HG03175 (cell line): ENCODE data around the gene SLC9A7.
A peak's percentile ranks its signal among the peaks of the same experiment; 100 is the strongest.

Source experiments
- ATAC-seq: cut with Tn5 transposase; IDR thresholded peaks from one replicate; pipeline ENCODE4 v1.9.1; 2021; ENCODE audit warnings: mild to moderate bottlenecking, moderate library complexity; ENCODE audit not compliant: unreplicated experiment

The SLC9A7 gene

DNA sequence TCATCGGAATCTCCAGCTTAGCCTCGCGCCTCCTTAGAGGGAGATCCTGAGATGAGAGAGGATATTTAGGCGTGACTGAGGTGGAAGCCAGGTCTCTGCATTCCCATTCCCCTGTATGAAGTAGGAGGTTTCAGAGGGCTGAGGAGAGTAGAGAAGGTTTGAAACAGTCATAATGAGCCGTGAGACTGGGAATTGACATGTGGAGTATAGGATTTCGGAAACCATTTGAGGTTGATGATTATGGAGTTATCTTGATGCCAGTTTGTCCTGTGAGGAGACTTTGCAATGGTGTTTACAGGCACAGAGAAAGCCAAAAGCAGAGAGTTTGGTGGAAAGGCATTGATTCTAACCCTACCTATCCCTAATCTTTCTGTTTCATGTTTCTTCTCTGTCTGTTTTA is 183.3 kb downstream of the SLC9A7 start:
- ATAC-seq = no peak

DNA sequence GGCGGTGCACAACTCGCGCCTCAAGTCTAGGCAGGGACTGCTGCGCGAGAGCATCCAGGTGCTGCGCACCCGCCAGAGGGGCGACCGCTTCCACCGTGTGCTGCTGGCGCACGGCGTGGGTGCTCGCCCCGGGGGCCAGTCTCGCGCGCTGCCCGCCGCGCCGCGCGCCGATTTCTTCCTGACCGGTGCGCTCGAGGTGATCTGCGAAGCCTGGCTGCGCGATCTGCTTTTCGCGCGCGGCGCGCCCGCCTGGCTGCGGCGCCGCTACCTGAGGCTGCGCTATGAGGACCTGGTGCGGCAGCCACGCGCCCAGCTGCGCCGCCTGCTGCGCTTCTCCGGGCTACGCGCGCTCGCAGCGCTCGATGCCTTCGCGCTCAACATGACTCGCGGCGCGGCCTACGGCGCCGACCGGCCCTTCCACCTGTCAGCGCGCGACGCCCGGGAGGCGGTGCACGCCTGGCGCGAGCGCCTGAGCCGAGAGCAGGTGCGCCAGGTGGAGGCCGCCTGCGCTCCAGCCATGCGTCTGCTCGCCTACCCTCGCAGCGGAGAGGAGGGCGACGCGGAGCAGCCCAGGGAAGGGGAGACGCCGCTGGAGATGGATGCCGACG is 184.0 kb downstream of the SLC9A7 start:
- ATAC-seq = peak; percentile 11

DNA sequence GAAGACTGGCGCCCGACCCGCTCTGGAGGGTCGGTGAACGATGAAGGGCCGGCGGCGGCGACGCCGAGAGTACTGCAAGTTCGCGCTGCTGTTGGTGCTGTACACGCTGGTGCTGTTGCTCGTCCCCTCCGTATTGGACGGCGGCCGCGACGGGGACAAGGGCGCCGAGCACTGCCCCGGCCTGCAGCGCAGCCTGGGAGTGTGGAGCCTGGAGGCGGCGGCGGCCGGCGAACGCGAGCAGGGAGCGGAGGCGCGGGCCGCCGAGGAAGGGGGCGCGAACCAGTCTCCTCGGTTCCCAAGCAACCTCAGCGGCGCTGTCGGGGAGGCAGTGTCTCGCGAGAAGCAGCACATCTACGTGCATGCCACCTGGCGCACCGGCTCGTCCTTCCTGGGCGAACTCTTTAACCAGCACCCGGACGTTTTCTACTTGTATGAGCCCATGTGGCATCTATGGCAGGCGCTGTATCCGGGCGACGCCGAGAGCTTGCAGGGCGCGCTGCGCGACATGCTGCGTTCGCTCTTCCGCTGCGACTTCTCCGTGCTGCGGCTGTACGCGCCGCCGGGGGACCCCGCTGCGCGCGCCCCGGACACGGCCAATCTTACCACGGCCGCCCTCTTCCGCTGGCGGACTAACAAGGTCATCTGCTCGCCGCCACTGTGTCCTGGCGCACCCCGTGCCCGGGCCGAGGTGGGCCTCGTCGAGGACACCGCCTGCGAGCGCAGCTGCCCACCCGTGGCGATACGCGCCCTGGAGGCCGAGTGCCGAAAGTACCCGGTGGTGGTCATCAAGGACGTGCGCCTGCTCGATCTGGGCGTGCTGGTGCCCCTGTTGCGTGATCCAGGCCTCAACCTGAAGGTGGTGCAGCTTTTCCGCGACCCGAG is 184.8 kb downstream of the SLC9A7 start:
- ATAC-seq = peak; percentile 40

DNA sequence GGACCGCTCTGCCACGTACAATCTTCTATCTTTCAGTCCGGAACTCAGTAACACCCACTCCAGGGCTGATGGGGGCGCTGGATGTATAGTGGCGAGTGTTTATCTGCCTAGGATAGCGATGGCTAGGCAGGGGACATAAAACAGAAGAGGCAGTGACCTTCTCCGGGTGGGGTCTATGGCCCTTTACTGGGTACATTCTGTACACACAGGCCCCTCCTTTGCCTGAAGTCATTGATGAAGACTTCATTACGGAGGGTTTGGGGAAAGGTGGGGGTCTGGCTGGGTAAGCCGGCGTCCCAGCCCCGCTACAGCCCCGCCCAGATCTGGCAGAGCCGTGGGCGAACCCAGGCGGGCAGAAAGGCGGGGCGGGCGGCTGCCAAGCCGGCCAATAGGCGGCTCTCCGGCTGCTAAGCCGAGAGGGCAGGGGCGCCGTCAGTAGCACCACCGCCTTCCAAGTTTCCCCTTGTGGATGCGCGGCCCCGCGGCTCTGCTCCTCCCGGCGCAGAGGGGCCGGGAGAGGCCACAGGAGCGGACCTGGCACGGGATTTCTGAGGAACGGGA is 185.5 kb downstream of the SLC9A7 start, which contains the start of gene CHST7:
Gene CHST7 (plus strand): TSS at position 435 of the 561 bp plus-strand sequence. CDS start 167 bp downstream, outside the sequence.
- ATAC-seq = peak; percentile 46

- ATAC-seq = peak; percentile 55
Measured at GRCh38 chrX:46572340-46572936, 186.5 kb downstream of the SLC9A7 start.

GRCh38 chrX:46571423-46572339 is 187.2 kb downstream of the SLC9A7 start:
- no peak for ATAC-seq

- ATAC-seq = no peak
Measured at GRCh38 chrX:46569621-46570020, 189.3 kb downstream of the SLC9A7 start.

DNA sequence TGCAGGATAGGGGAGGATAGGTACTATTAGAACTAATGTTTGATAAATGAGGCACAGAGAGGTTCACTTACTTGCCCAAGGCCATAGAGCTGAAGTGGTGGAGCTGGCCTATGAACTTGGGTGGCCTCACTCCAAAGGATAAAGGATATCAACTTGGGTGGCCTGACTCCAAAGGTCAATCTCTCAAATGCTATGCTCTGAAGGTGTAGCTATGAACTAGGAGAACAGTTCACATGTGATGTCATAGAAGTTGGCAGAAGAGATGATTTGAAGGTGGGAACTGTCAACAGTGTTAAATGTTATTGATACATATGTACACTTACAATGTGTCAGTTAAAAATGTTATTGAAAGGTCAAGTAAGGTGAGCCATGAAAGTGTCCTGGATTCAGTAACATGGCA is 191.5 kb downstream of the SLC9A7 start:
- no peak for ATAC-seq

- peak; percentile 98 for ATAC-seq
Measured at GRCh38 chrX:46561824-46562657, 196.9 kb downstream of the SLC9A7 start.

DNA sequence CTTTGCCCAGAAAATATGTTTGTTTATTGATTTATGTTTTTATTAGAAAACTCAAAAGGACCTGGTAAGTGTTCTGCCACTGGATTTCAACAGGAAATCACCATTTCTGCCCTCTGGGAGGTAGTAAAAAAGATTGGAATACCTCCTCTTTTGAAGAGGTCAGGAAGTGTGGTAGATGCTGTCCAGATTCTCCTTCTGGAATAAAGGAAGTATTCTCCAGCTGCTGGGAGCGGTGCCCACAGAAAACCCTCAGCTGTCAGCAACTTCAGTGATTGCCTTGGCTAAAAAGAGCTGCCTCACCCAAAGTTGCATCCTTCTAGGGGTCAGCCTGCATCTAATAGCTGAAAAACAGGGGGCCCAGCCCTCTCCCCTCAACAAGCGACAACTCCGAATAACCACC is 199.9 kb downstream of the SLC9A7 start:
- ATAC-seq = no peak

DNA sequence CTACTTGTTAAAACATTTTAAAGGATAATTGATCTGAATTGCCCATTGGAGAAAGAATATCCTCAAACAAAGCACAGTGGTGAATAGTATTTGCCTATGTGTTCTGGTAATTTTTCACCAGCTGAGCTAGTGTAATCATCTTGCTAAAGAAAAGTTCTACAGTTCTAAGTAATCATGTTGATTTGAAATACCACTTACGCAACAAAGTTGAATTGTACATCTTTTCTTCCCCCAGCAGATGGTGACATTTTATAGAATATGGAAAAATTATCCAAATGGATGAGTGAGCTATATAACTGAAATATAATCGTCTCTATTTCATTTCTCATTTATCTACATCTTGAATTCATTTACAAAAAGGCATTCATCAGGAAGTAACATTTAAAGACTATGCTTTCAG is 204.0 kb downstream of the SLC9A7 start:
- ATAC-seq = no peak

- ATAC-seq = no peak
Measured at GRCh38 chrX:46553935-46554334, 205.0 kb downstream of the SLC9A7 start.

DNA sequence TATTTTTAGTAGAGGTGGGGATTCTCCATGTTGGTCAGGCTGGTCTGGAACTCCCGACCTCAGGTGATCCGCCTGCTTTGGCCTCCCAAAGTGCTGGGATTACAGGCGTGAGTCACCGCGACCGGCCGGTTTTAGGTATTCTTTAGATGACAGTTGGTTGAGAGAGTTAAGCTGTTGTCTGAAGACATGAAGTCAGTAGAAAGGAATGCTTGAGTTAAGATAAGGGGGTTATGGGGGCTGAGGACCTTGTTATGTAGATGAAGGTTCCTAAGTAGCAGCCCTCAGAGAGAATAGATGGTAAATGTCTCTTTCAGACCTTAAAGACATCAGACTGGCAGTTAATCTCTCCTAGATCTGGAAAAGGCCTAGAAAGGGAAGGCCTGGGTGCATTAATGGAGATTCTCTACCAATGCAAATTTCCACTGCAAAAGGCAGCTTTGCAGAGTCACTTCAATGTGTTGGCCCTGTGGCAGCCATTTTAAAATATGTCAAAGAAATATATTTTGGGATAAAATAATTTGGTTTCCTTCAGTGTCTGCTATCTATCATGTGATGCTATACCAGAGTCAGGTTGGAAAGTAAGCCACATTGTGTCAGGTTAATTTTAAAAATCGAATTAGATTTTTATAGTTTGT is 207.3 kb downstream of the SLC9A7 start:
- no peak for ATAC-seq

GRCh38 chrX:46549914-46550313 is 209.0 kb downstream of the SLC9A7 start:
- no peak for ATAC-seq
